ENCODE results near the gene CELSR1.

Gene CELSR1

DNA sequence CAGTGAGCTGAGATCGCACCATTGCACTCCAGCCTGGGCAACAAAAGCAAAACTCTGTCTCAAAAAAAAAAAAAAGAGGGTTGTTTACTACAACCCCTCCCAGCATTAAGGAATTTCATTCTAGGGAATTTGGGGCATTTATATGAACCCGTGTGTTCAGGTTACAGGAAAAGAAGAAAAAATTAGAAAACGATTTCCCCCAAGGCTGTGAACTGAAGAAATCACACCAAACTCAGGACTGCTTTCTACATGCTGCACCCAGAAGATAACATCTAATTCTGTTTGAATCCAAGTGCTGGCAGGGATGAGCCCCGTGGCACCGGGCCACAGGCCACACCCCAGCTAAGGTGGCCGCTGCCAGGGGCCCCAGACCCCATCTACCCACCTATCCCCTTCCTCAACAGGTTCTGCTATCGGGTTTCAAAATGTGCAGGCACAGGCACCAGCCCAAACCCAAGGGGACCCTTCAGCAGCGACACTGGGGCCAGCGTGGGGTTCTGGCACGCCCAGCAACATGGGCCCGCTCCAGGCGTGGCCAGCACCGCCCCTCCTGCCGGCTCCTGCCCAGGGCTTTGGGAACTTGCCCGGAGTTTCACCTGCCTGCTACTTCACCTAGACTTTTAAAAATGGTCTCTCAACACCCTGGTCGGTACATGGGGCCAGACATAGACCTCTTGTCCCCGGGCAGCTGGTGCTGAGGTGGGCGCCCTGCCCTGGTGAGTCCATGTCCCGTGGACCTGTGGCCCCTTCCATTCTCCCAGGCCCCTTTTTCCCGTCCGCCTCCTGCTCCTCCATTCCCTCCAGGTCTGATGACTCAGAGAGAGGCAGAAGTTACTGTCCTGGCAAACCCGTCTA, 11.8 kb downstream of the CELSR1 start:
- no peak overlapping the region for H3K4me3 ChIP-seq (replicated peaks; ENCODE audit: insufficient read depth, low read length)
- H3K27ac ChIP-seq (replicated peaks), result no peak overlapping the region
- DNase-seq (ENCODE audit: low read depth in 1 of 2, low spot score in 1 of 2), result no peak
- TF ChIP-seq, protein P1, sequence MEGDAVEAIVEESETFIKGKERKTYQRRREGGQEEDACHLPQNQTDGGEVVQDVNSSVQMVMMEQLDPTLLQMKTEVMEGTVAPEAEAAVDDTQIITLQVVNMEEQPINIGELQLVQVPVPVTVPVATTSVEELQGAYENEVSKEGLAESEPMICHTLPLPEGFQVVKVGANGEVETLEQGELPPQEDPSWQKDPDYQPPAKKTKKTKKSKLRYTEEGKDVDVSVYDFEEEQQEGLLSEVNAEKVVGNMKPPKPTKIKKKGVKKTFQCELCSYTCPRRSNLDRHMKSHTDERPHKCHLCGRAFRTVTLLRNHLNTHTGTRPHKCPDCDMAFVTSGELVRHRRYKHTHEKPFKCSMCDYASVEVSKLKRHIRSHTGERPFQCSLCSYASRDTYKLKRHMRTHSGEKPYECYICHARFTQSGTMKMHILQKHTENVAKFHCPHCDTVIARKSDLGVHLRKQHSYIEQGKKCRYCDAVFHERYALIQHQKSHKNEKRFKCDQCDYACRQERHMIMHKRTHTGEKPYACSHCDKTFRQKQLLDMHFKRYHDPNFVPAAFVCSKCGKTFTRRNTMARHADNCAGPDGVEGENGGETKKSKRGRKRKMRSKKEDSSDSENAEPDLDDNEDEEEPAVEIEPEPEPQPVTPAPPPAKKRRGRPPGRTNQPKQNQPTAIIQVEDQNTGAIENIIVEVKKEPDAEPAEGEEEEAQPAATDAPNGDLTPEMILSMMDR (IDR thresholded peaks at IDR 0.05; ENCODE audit: insufficient read depth, low read length), result no peak
- TF ChIP-seq, protein P2, sequence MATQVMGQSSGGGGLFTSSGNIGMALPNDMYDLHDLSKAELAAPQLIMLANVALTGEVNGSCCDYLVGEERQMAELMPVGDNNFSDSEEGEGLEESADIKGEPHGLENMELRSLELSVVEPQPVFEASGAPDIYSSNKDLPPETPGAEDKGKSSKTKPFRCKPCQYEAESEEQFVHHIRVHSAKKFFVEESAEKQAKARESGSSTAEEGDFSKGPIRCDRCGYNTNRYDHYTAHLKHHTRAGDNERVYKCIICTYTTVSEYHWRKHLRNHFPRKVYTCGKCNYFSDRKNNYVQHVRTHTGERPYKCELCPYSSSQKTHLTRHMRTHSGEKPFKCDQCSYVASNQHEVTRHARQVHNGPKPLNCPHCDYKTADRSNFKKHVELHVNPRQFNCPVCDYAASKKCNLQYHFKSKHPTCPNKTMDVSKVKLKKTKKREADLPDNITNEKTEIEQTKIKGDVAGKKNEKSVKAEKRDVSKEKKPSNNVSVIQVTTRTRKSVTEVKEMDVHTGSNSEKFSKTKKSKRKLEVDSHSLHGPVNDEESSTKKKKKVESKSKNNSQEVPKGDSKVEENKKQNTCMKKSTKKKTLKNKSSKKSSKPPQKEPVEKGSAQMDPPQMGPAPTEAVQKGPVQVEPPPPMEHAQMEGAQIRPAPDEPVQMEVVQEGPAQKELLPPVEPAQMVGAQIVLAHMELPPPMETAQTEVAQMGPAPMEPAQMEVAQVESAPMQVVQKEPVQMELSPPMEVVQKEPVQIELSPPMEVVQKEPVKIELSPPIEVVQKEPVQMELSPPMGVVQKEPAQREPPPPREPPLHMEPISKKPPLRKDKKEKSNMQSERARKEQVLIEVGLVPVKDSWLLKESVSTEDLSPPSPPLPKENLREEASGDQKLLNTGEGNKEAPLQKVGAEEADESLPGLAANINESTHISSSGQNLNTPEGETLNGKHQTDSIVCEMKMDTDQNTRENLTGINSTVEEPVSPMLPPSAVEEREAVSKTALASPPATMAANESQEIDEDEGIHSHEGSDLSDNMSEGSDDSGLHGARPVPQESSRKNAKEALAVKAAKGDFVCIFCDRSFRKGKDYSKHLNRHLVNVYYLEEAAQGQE (IDR thresholded peaks at IDR 0.05; ENCODE audit: insufficient replicate concordance, low read depth), result no peak
- TF ChIP-seq POLR2AphosphoS5 (IDR thresholded peaks at IDR 0.05; ENCODE audit: low read depth) (no peak), SPI1 (IDR thresholded peaks at IDR 0.05; ENCODE audit: borderline replicate concordance, low read depth) (no peak), GABPA (IDR thresholded peaks at IDR 0.05; ENCODE audit: low read depth) (no peak)
- no peaks in the 10 kb centered on the region for H3K27me3 ChIP-seq (ENCODE audit: insufficient read depth, poor library complexity, severe bottlenecking)

DNA sequence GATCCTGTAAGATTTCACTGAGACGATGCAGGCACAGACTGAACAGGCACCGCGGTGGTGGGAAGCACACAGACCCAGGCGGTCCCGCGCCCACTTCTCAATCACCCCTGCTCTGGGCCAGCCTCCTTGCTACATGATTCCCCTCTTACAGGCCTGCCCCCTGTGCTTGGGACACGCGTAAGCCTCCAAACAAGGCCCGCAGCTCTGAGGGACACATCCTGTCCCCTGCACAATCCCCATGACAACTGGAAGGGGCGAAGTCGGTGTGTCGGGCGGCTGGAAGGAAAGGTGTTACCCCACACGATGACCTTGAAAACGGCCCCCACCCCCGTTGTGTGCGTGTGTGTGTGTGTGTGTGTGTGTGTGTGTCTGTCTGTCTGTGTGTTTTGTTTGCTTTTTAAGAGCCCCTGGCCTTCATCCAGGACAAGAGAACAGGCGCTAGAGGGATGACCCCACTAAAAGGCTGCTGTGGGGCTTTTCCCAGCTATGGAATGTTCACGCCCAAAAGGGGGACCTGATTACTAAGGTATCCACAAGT, 13.1 kb downstream of the CELSR1 start:
- H3K27ac ChIP-seq (replicated peaks), result no peak overlapping the region
- DNase-seq (ENCODE audit: low read depth in 1 of 2, low spot score in 1 of 2), result no peak
- no peak for TF ChIP-seq POLR2AphosphoS5 (IDR thresholded peaks at IDR 0.05; ENCODE audit: low read depth)
- TF ChIP-seq, protein P2 (IDR thresholded peaks at IDR 0.05; ENCODE audit: insufficient replicate concordance, low read depth), result no peak
- no peak for TF ChIP-seq SPI1 (IDR thresholded peaks at IDR 0.05; ENCODE audit: borderline replicate concordance, low read depth)
- TF ChIP-seq, protein P1 (IDR thresholded peaks at IDR 0.05; ENCODE audit: insufficient read depth, low read length), result no peak
- no peak for TF ChIP-seq GABPA (IDR thresholded peaks at IDR 0.05; ENCODE audit: low read depth)
- H3K4me3 ChIP-seq (replicated peaks; ENCODE audit: insufficient read depth, low read length), result no peak overlapping the region
- H3K27me3 ChIP-seq (ENCODE audit: insufficient read depth, poor library complexity, severe bottlenecking), result no peaks in the 10 kb centered on the region

DNA sequence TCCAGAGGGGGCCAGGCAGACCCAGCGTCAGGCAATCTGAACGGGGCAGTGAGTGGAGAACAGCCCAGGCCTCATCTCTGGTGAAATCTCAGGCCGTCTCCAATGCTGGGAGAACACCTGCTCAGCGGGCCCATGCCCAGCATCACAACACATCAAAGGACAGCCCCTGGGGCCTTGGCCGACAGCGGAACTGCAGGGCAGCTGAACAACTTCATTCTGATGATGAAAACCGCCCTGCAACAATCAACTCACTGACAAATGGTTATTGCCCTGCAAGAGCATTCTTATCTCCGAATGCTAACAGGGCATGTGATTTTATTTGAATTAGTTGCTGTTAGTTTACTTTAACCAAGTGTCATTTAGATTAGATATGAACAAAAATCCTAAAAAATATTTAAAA, 14.6 kb downstream of the CELSR1 start:
- Histone ChIP-seq H3K27ac (replicated peaks) (no peak overlapping the region), H3K27me3 (ENCODE audit: insufficient read depth, poor library complexity, severe bottlenecking) (no peaks in the 10 kb centered on the region), H3K4me3 (replicated peaks; ENCODE audit: insufficient read depth, low read length) (no peak overlapping the region)
- TF ChIP-seq SPI1 (IDR thresholded peaks at IDR 0.05; ENCODE audit: borderline replicate concordance, low read depth), result no peak
- TF ChIP-seq GABPA (IDR thresholded peaks at IDR 0.05; ENCODE audit: low read depth), result no peak
- TF ChIP-seq, protein P1 (IDR thresholded peaks at IDR 0.05; ENCODE audit: insufficient read depth, low read length), result no peak
- no peak for TF ChIP-seq POLR2AphosphoS5 (IDR thresholded peaks at IDR 0.05; ENCODE audit: low read depth)
- TF ChIP-seq, protein P2 (IDR thresholded peaks at IDR 0.05; ENCODE audit: insufficient replicate concordance, low read depth), result no peak
- DNase-seq (ENCODE audit: low read depth in 1 of 2, low spot score in 1 of 2), result no peak
